ENCODE results near the gene ANKH. TPM values are rescaled to one million over a fixed set of nuclear protein-coding genes. Genes with fewer than 3 reads are reported as not detected.

The ANKH gene
- total RNA-seq, 4 donors from 2014 or later = 31.2 to 55.2 (median 34.7) TPM

DNA sequence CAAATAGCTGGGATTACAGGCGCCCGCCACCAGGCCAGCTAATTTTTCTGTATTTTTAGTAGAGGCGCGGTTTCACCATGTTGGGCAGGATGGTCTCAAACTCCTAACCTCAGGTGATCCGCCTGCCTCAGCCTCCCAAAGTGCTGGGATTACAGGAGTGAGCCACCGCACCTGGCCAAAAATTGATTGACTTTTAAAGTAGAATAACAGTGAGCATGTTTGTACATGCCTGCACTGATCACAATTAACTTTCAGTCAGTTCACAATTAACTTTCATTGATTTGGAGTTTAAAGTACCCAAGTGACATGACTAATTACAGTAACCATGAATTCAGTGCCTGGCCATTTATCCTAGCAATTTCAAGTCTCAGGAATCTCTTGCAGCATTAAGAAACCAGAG lies 61.3 kb downstream of the ANKH start:
- no peaks in the 10 kb centered on the region for H3K9me3 ChIP-seq
- no peak overlapping the region for H3K4me3 ChIP-seq (replicated peaks in 1 of 3)
- H3K27ac ChIP-seq = peak overlapping the region in 2 of 3 donors; percentile 47 to 66
- no peaks in the 10 kb centered on the region for H3K36me3 ChIP-seq
- intact Hi-C loops (cut with DNase I) = no loop called here
- no peaks in the 10 kb centered on the region for H3K27me3 ChIP-seq
- no peak for DNase-seq
- H3K4me1 ChIP-seq = peaks cover 3 to 9% of the 10 kb centered on the region in 2 donors
- no peak for TF ChIP-seq POLR2A (IDR thresholded peaks at IDR 0.05)
- TF ChIP-seq, protein P1, sequence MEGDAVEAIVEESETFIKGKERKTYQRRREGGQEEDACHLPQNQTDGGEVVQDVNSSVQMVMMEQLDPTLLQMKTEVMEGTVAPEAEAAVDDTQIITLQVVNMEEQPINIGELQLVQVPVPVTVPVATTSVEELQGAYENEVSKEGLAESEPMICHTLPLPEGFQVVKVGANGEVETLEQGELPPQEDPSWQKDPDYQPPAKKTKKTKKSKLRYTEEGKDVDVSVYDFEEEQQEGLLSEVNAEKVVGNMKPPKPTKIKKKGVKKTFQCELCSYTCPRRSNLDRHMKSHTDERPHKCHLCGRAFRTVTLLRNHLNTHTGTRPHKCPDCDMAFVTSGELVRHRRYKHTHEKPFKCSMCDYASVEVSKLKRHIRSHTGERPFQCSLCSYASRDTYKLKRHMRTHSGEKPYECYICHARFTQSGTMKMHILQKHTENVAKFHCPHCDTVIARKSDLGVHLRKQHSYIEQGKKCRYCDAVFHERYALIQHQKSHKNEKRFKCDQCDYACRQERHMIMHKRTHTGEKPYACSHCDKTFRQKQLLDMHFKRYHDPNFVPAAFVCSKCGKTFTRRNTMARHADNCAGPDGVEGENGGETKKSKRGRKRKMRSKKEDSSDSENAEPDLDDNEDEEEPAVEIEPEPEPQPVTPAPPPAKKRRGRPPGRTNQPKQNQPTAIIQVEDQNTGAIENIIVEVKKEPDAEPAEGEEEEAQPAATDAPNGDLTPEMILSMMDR (IDR thresholded peaks at IDR 0.05) = no peak
- WGBS, 2 donors = 95 to 98% methylated on average over 6 of the region's 6 CpGs

DNA sequence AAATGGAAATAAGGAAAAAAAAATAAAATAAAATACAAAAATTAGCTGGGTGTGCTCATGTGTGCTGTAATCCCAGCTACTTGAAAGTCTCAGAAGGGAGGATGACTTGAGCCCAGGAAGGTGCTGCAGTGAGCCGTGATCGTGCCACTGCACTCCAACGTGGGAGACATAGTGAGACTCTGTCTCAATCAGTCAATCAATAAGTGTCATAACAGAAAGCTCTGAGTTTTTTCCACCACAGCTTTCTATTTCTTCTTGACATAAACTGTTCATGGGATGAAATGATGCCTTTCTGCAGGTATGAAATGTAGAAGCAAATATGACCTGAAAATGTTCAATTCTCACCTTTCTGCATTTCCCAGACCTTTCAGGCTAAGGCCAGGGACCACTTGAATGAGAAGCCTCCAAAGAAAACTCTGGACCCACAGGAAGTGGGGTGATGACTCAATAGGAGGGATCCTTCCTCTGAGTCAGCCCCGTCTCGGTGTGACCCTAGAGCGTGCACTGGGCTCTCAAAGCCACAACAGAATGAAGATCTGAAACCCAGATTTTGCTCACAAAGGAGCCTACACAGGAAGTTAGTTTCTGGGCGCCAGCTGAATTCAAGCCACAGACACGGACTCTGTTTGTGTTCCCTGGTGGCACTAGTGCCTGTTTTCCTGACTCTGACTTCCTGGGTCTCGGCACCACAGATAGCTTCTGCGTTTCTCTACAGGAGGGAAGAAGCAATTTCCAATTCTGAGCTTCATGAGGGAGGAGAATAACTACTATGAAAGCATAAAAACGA lies 62.0 kb downstream of the ANKH start:
- Histone ChIP-seq H3K27me3 (no peaks in the 10 kb centered on the region), H3K4me1 (peaks cover 3 to 9% of the 10 kb centered on the region in 2 donors), H3K9me3 (no peaks in the 10 kb centered on the region), H3K27ac (peak overlapping the region in 2 of 3 donors; percentile 47 to 66), H3K4me3 (replicated peaks in 1 of 3) (no peak overlapping the region), H3K36me3 (no peaks in the 10 kb centered on the region)
- DNase-seq = peak; percentile 26 to 28
- intact Hi-C loops (cut with DNase I) = no loop called here
- 53 to 73% methylated on average over 10 to 11 of the region's 11 CpGs for WGBS, 2 donors
- no peak for TF ChIP-seq POLR2A (IDR thresholded peaks at IDR 0.05)
- TF ChIP-seq, protein P1 (IDR thresholded peaks at IDR 0.05) = no peak

DNA sequence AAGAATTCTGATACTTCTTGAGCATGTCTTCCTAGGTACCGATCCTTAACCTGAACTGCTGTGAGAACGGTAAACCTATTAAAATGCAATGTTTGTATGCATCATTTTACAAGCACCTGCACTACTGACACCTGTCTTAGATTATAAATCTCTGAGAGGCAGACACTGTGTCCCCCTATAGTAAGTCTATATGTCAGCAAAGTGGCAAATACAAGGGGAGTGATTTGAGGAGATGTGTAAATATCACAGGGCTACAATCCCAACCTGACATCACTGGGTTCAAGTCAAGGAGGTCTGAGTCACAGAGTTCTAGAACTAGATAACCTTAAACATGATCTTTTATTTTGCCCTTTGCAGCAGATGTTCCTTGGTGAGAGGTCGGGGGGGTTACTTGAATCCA lies 64.1 kb downstream of the ANKH start:
- Histone ChIP-seq H3K9me3 (no peaks in the 10 kb centered on the region), H3K27ac (peak overlapping the region in 2 of 3 donors; percentile 35 to 56), H3K4me3 (replicated peaks in 1 of 3) (no peak overlapping the region), H3K36me3 (no peaks in the 10 kb centered on the region), H3K27me3 (no peaks in the 10 kb centered on the region), H3K4me1 (peaks cover 3 to 9% of the 10 kb centered on the region in 2 donors)
- intact Hi-C loops (cut with DNase I) = no loop called here
- no peak for DNase-seq
- TF ChIP-seq, protein P1 (IDR thresholded peaks at IDR 0.05) = no peak
- TF ChIP-seq POLR2A (IDR thresholded peaks at IDR 0.05) = no peak
- WGBS, 2 donors = 94 to 96% methylated on average over 3 of the region's 3 CpGs

DNA sequence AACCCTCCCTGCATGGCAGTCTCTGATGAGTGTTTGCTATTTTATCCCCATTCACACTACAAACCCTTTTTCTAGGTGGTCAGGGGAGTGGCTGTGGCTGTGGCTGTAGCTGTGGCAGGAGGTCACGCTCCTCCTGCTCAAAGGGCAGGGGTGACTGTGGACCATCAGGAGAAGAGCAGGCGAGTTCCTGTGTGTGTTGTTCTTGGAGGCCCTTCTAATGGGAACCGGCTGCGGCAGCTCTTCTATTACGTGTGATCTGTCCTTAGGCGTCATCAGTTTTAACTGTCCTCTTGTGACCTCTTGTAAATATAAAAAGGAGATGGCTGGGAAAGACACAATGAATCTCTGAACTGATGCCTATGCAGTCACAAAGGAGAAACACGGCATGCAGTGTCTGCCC lies 65.1 kb downstream of the ANKH start:
- peak overlapping the region; percentile 36 to 56 (median 44) for H3K27ac ChIP-seq
- H3K36me3 ChIP-seq = no peaks in the 10 kb centered on the region
- peaks cover 3 to 9% of the 10 kb centered on the region in 2 donors for H3K4me1 ChIP-seq
- TF ChIP-seq, protein P1 (IDR thresholded peaks at IDR 0.05) = no peak
- TF ChIP-seq POLR2A (IDR thresholded peaks at IDR 0.05) = peak in 1 of 2 donors; percentile 30
- intact Hi-C loops (cut with DNase I) = no loop called here
- peak; percentile 35 to 42 for DNase-seq
- 65 to 66% methylated on average over 7 of the region's 7 CpGs for WGBS, 2 donors
- H3K27me3 ChIP-seq = no peaks in the 10 kb centered on the region
- no peak overlapping the region for H3K4me3 ChIP-seq (replicated peaks in 1 of 3)
- H3K9me3 ChIP-seq = no peaks in the 10 kb centered on the region

DNA sequence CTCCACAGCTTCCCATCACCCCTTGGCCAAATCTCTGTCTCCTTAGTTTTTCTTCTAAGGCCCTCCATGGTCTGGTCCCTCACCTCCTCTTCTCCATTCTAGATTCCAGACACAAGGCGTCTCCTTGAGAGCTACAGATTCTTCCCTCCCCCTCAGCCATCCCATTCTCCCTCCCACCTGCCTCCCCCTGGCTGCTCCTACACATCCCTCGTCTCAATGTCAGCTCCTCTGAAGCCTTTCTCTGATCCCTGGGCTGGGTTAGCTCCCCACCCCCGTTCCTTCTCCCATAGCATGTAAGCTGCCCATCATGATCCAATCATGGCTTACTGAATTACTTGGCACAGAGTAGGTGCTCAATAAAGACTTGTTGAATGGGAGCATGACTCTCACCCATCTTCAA lies 69.0 kb downstream of the ANKH start:
- WGBS, 2 donors = 94 to 98% methylated on average over 3 of the region's 3 CpGs
- H3K4me3 ChIP-seq (replicated peaks in 1 of 3) = no peak overlapping the region
- no peaks in the 10 kb centered on the region for H3K27me3 ChIP-seq
- TF ChIP-seq, protein P1 (IDR thresholded peaks at IDR 0.05) = no peak
- no peak for TF ChIP-seq POLR2A (IDR thresholded peaks at IDR 0.05)
- no peak overlapping the region for H3K27ac ChIP-seq
- H3K36me3 ChIP-seq = no peaks in the 10 kb centered on the region
- intact Hi-C loops (cut with DNase I) = no loop called here
- H3K9me3 ChIP-seq = no peaks in the 10 kb centered on the region
- no peak for DNase-seq
- no peaks in the 10 kb centered on the region for H3K4me1 ChIP-seq
